ENCODE measurements around the gene DOK6. TPM values are rescaled to one million over a fixed set of nuclear protein-coding genes. Genes with fewer than 3 reads are reported as not detected.
A peak's percentile ranks its signal among the peaks of the same experiment; 100 is the strongest.

DOK6 gene
- total and polyA plus RNA-seq, 9 of the 15 experiments (the other 6 are each of a cell fraction or from before 2014, with no cell fraction given): not detected

DNA sequence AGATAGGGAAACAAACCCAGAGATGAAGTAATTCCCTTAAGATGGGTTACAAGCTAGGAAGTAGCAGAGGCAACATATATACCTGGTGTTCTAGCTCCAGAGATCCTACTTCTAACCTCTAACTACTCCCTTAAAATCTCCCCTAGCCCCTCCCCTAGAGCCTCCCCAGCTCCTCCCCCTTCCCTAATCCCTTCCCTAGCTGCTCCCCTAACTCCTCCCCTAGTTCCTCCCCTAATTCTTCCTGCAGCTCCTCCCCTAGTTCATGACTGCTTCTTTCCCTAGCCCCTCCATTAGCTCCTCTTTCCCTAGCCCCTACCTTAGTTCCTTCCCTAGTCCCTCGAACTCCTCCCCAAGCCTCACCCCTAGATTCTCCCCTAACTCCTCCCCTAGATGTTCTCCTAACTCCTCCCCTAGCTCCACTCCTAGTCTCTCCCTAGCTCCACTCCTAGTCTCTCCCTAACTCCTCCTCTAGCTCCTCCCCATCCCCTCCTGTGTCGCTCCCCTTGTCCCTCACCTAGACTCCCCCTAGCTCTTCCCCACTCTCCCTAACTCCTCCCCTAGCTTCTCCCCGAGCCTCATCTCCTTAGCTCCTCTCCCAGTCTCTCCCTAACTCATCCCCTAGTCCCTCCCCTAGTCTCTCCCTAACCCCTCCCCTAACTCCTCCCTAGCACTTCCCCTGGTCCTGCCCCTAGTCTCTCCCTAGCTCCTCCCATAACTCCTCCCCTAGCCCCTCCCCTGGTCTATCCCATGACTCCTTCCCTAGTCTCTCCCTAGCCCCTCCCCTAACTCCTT, 438.1 kb downstream of the DOK6 start (continued):
- TF ChIP-seq KAT8 (IDR thresholded peaks at IDR 0.05; ENCODE audit: low read depth) (no peak), THAP7 (CRISPR knock-in tag; IDR thresholded peaks at IDR 0.05) (no peak), HDGF (IDR thresholded peaks at IDR 0.05) (0 out of 2 replicates have a peak, but pooled peaks have one; percentile 69), ZNF165 (CRISPR knock-in tag; IDR thresholded peaks at IDR 0.05; ENCODE audit: borderline replicate concordance) (no peak), SMARCA5 (IDR thresholded peaks at IDR 0.05) (no peak), PTBP1 (IDR thresholded peaks at IDR 0.05; ENCODE audit: low read depth, low read length) (no peak), HDAC1 (IDR thresholded peaks at IDR 0.05) (no peak), CBX8 (IDR thresholded peaks at IDR 0.05; ENCODE audit: borderline replicate concordance, extremely low read depth, low read depth, low read length, poor library complexity, severe bottlenecking) (no peak), ZFP36 (IDR thresholded peaks at IDR 0.05; ENCODE audit: low read depth, low read length, partially characterized antibody) (no peak), SMARCA4 (IDR thresholded peaks at IDR 0.05) (no peak), WHSC1 (IDR thresholded peaks at IDR 0.05; ENCODE audit: low read length) (no peak), ARNT (IDR thresholded peaks at IDR 0.05) (0 out of 4 replicates have a peak, but pooled peaks of 1 of the 2 experiments have one; percentile 30), GABPA (tag; conservative IDR thresholded peaks at IDR 0.05; ENCODE audit: low read depth) (no peak), MTA3 (IDR thresholded peaks at IDR 0.05; ENCODE audit: borderline replicate concordance) (no peak), ZNF316 (IDR thresholded peaks at IDR 0.05) (no peak), ZBED1 (IDR thresholded peaks at IDR 0.05) (no peak), RBM17 (IDR thresholded peaks at IDR 0.05; ENCODE audit: borderline replicate concordance, low read depth, low read length) (no peak), MEF2D (tag; conservative IDR thresholded peaks at IDR 0.05; ENCODE audit: low read depth) (no peak), POLR2AphosphoS5 (IDR thresholded peaks at IDR 0.05; ENCODE audit: control insufficient read depth, insufficient read depth, low read depth, low read length) (no peak), ZNF24 (IDR thresholded peaks at IDR 0.05) (no peak), HDAC2 (IDR thresholded peaks at IDR 0.05) (peak; percentile 56; the same call in 1 of the 2 replicates)
- TF ChIP-seq, protein P1, sequence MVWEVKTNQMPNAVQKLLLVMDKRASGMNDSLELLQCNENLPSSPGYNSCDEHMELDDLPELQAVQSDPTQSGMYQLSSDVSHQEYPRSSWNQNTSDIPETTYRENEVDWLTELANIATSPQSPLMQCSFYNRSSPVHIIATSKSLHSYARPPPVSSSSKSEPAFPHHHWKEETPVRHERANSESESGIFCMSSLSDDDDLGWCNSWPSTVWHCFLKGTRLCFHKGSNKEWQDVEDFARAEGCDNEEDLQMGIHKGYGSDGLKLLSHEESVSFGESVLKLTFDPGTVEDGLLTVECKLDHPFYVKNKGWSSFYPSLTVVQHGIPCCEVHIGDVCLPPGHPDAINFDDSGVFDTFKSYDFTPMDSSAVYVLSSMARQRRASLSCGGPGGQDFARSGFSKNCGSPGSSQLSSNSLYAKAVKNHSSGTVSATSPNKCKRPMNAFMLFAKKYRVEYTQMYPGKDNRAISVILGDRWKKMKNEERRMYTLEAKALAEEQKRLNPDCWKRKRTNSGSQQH (CRISPR knock-in tag; IDR thresholded peaks at IDR 0.05): no peak
- TF ChIP-seq, protein P2, sequence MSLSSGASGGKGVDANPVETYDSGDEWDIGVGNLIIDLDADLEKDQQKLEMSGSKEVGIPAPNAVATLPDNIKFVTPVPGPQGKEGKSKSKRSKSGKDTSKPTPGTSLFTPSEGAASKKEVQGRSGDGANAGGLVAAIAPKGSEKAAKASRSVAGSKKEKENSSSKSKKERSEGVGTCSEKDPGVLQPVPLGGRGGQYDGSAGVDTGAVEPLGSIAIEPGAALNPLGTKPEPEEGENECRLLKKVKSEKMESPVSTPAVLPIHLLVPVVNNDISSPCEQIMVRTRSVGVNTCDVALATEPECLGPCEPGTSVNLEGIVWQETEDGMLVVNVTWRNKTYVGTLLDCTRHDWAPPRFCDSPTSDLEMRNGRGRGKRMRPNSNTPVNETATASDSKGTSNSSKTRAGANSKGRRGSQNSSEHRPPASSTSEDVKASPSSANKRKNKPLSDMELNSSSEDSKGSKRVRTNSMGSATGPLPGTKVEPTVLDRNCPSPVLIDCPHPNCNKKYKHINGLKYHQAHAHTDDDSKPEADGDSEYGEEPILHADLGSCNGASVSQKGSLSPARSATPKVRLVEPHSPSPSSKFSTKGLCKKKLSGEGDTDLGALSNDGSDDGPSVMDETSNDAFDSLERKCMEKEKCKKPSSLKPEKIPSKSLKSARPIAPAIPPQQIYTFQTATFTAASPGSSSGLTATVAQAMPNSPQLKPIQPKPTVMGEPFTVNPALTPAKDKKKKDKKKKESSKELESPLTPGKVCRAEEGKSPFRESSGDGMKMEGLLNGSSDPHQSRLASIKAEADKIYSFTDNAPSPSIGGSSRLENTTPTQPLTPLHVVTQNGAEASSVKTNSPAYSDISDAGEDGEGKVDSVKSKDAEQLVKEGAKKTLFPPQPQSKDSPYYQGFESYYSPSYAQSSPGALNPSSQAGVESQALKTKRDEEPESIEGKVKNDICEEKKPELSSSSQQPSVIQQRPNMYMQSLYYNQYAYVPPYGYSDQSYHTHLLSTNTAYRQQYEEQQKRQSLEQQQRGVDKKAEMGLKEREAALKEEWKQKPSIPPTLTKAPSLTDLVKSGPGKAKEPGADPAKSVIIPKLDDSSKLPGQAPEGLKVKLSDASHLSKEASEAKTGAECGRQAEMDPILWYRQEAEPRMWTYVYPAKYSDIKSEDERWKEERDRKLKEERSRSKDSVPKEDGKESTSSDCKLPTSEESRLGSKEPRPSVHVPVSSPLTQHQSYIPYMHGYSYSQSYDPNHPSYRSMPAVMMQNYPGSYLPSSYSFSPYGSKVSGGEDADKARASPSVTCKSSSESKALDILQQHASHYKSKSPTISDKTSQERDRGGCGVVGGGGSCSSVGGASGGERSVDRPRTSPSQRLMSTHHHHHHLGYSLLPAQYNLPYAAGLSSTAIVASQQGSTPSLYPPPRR (CRISPR knock-in tag; IDR thresholded peaks at IDR 0.05; ENCODE audit: borderline replicate concordance): no peak
